CD4-positive, alpha-beta T cell treated with Interleukin-17A for 4 hours (primary cell): ENCODE measurements around the gene TMEM184B.

Experiments used
- DNase-seq: peaks from one replicate; pipeline ENCODE4 v3.0.0-alpha.2; 2020; ENCODE audit warnings: mixed read lengths

The TMEM184B gene

GRCh38 chr22:38272373-38273134, at the start of gene TMEM184B:
TMEM184B (minus strand) TSS chr22:38273010; CDS start chr22:38247961, 25,049 bp downstream.
- DNase-seq, result peak; percentile 88

- no peak for DNase-seq
Measured at GRCh38 chr22:38320605-38321402, 48.0 kb upstream of the TMEM184B start.

- DNase-seq, result no peak
Measured at GRCh38 chr22:38318792-38319773, 46.3 kb upstream of the TMEM184B start.

GRCh38 chr22:38317995-38318715, 45.3 kb upstream of the TMEM184B start:
- no peak for DNase-seq

- peak; percentile 84 for DNase-seq
Measured at GRCh38 chr22:38317122-38317994, 44.5 kb upstream of the TMEM184B start, which contains the start of gene CSNK1E. CSNK1E (minus strand) TSS chr22:38317433; CDS start chr22:38314157, 3,276 bp downstream.

- DNase-seq, result peak; percentile 67
Measured at GRCh38 chr22:38316364-38317121, 43.7 kb upstream of the TMEM184B start.

GRCh38 chr22:38315823-38316363, 43.1 kb upstream of the TMEM184B start:
- no peak for DNase-seq

- DNase-seq, result peak; percentile 28
Measured at GRCh38 chr22:38314933-38315822, 42.4 kb upstream of the TMEM184B start.

- DNase-seq, result no peak
Measured at GRCh38 chr22:38314051-38314932, 41.5 kb upstream of the TMEM184B start.

GRCh38 chr22:38313384-38313955, 40.7 kb upstream of the TMEM184B start:
- DNase-seq, result peak; percentile 48

GRCh38 chr22:38312261-38312800, 39.5 kb upstream of the TMEM184B start:
- no peak for DNase-seq

- DNase-seq, result no peak
Measured at GRCh38 chr22:38311323-38311620, 38.5 kb upstream of the TMEM184B start.

- DNase-seq, result no peak
Measured at GRCh38 chr22:38310518-38311322, 37.9 kb upstream of the TMEM184B start.

- no peak for DNase-seq
Measured at GRCh38 chr22:38309614-38310517, 37.1 kb upstream of the TMEM184B start.
